PC-3 (cell line): ENCODE results near the gene TMEFF2.

ENCODE experiments used
- EZH2 ChIP-seq: fragments of 300-600 bp; sonication (generic); IDR thresholded peaks from one replicate; pipeline ENCODE4 v1.6.1; 2017; ENCODE audit warnings: antibody characterized with exemption, mild to moderate bottlenecking, low read length; ENCODE audit not compliant: unreplicated experiment
- EZH2phosphoT487 ChIP-seq: fragments of 300-600 bp; sonication (generic); IDR thresholded peaks from 2 replicates; pipeline ENCODE4 v1.6.1; 2018; ENCODE audit warnings: mild to moderate bottlenecking, antibody characterized with exemption, low read length, borderline replicate concordance
- TF ChIP-seq, protein P1 (sequence below): fragments of 300-600 bp; sonication (generic); conservative IDR thresholded peaks from 2 replicates; pipeline ENCODE4 v1.5.1; 2017; ENCODE audit warnings: antibody characterized with exemption, low read depth, mild to moderate bottlenecking, low read length

DNA sequence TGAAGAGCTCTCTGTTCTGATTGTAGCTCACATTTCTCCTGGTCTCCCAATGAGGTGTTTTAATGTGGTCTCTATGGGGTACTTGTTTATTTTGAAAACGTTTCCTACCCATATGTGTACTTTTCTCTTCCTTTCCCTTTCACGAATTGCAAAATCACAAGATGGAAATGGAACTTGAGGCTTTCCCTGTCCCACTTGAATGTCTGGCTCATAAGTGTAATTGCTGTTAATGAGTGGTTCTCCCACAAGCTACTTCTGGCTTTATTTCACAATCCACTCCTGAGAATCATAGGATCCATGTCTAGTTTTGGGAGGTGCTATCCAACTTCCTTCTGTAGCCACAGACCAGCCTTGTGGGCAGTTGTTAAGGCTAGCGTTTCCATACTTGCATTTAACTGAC lies 266.7 kb downstream of the TMEFF2 start:
- TF ChIP-seq, protein P1, sequence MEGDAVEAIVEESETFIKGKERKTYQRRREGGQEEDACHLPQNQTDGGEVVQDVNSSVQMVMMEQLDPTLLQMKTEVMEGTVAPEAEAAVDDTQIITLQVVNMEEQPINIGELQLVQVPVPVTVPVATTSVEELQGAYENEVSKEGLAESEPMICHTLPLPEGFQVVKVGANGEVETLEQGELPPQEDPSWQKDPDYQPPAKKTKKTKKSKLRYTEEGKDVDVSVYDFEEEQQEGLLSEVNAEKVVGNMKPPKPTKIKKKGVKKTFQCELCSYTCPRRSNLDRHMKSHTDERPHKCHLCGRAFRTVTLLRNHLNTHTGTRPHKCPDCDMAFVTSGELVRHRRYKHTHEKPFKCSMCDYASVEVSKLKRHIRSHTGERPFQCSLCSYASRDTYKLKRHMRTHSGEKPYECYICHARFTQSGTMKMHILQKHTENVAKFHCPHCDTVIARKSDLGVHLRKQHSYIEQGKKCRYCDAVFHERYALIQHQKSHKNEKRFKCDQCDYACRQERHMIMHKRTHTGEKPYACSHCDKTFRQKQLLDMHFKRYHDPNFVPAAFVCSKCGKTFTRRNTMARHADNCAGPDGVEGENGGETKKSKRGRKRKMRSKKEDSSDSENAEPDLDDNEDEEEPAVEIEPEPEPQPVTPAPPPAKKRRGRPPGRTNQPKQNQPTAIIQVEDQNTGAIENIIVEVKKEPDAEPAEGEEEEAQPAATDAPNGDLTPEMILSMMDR = no peak
- TF ChIP-seq EZH2 (no peak), EZH2phosphoT487 (no peak)
